Measurements from ENCODE around the gene MBP.
"Not testable (repeated sequence)": the region's sequence is repeated elsewhere in the genome, so short reads cannot be mapped to it uniquely, and the experiment has no call there.

Gene MBP

DNA sequence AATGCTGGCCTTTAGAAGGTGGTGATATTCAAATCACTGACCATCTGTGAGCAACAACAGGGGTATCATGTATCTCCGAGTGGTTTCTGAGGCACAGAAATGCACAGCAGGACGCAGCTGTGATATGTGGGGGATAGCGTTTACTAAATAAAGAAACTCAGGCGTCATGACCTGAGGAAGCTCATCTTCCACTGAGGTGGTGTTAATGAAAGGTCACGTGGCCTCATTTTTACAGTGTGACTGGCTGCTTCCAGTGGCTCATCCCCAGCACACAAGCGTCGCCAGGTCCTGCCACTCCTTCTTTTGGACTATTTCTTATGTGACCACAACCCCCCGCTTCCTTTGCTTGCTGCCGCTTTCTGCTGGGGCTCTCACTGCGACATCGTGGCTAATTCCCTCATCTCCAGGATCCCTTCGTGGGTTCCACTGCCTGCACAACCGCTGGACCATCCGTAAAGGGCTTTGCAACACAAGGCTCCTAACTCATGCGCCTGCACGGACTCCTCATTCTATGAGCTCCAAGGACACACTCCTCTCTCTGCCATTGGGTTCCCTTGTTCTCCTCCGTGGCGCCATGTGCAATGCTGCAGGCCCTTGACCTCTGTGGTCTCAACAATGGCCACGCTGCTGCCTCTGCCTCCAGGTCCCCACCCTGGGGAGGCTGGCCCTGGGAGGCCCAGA lies 109.3 kb downstream of the MBP start:
- no peak for ATAC-seq
- TF ChIP-seq ZNF565 (CRISPR knock-in tag; conservative IDR thresholded peaks at IDR 0.05; ENCODE audit: low read depth) (no peak), ESRRG (CRISPR knock-in tag; IDR thresholded peaks at IDR 0.05) (no peak), ZC3H10 (CRISPR knock-in tag; IDR thresholded peaks at IDR 0.05) (no peak), OSR1 (CRISPR knock-in tag; IDR thresholded peaks at IDR 0.05) (no peak), GLIS3 (CRISPR knock-in tag; IDR thresholded peaks at IDR 0.05) (no peak), SNAI2 (CRISPR knock-in tag; IDR thresholded peaks at IDR 0.05) (no peak), BACH2 (CRISPR knock-in tag; IDR thresholded peaks at IDR 0.05; ENCODE audit: borderline replicate concordance) (no peak)

DNA sequence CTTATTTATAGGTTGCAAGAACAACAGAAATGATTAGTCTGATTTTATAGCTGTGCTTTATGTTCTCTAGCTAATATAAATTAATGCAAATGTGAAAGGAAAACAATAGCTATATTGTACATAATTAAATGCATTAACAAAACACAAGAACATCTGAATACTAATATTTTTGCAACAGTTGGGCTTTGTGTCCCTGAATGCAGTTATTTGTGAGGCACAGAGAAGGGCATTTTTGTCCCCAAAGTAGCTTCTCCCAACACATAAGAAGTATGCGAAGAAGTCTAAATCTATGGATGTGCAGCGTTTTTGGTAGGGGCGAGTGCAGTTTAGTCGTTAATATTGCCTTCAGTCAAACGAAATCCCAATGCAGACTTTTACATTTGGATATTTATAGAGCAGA lies 110.0 kb downstream of the MBP start:
- no peak for ATAC-seq

DNA sequence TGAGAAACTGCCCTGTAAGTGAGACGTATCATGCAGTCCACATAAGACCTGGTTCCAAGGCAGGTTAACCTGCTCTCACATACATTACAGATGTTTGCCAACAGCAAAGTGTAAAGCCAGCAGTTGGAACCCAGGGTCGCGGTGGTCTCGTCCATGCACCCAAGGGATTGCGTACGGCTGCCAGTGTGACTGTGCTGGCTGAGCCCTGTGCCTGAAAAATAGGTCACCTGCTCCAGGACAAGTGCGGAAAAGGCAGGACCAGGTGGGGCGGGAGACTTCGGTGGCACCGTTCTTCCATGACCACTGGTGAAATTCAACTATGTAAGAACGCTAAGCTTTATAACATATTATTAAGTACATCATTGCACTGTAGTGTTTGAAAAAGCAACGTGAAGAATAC lies 110.5 kb downstream of the MBP start:
- TF ChIP-seq BACH2 (CRISPR knock-in tag; IDR thresholded peaks at IDR 0.05; ENCODE audit: borderline replicate concordance) (no peak), ISL1 (CRISPR knock-in tag; IDR thresholded peaks at IDR 0.05) (no peak), TCF4 (CRISPR knock-in tag; IDR thresholded peaks at IDR 0.05; ENCODE audit: borderline replicate concordance) (no peak), ZFP30 (CRISPR knock-in tag; IDR thresholded peaks at IDR 0.05) (no peak), ZNF565 (CRISPR knock-in tag; conservative IDR thresholded peaks at IDR 0.05; ENCODE audit: low read depth) (no peak)
- TF ChIP-seq, protein P1, sequence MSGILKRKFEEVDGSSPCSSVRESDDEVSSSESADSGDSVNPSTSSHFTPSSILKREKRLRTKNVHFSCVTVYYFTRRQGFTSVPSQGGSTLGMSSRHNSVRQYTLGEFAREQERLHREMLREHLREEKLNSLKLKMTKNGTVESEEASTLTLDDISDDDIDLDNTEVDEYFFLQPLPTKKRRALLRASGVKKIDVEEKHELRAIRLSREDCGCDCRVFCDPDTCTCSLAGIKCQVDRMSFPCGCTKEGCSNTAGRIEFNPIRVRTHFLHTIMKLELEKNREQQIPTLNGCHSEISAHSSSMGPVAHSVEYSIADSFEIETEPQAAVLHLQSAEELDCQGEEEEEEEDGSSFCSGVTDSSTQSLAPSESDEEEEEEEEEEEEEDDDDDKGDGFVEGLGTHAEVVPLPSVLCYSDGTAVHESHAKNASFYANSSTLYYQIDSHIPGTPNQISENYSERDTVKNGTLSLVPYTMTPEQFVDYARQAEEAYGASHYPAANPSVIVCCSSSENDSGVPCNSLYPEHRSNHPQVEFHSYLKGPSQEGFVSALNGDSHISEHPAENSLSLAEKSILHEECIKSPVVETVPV (CRISPR knock-in tag; IDR thresholded peaks at IDR 0.05), result no peak
- TF ChIP-seq, protein P2, sequence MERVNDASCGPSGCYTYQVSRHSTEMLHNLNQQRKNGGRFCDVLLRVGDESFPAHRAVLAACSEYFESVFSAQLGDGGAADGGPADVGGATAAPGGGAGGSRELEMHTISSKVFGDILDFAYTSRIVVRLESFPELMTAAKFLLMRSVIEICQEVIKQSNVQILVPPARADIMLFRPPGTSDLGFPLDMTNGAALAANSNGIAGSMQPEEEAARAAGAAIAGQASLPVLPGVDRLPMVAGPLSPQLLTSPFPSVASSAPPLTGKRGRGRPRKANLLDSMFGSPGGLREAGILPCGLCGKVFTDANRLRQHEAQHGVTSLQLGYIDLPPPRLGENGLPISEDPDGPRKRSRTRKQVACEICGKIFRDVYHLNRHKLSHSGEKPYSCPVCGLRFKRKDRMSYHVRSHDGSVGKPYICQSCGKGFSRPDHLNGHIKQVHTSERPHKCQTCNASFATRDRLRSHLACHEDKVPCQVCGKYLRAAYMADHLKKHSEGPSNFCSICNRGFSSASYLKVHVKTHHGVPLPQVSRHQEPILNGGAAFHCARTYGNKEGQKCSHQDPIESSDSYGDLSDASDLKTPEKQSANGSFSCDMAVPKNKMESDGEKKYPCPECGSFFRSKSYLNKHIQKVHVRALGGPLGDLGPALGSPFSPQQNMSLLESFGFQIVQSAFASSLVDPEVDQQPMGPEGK (CRISPR knock-in tag; IDR thresholded peaks at IDR 0.05; ENCODE audit: borderline replicate concordance), result no peak
- TF ChIP-seq, protein P3, sequence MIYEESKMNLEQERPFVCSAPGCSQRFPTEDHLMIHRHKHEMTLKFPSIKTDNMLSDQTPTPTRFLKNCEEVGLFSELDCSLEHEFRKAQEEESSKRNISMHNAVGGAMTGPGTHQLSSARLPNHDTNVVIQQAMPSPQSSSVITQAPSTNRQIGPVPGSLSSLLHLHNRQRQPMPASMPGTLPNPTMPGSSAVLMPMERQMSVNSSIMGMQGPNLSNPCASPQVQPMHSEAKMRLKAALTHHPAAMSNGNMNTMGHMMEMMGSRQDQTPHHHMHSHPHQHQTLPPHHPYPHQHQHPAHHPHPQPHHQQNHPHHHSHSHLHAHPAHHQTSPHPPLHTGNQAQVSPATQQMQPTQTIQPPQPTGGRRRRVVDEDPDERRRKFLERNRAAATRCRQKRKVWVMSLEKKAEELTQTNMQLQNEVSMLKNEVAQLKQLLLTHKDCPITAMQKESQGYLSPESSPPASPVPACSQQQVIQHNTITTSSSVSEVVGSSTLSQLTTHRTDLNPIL (CRISPR knock-in tag; IDR thresholded peaks at IDR 0.05; ENCODE audit: low read depth), result no peak
- ATAC-seq, result no peak

More for the DNA sequence above, 110.0 kb downstream of the MBP start:
- TF ChIP-seq TCF4 (CRISPR knock-in tag; IDR thresholded peaks at IDR 0.05; ENCODE audit: borderline replicate concordance) (no peak), PPARA (CRISPR knock-in tag; IDR thresholded peaks at IDR 0.05; ENCODE audit: borderline replicate concordance) (no peak), ARNTL (CRISPR knock-in tag; IDR thresholded peaks at IDR 0.05; ENCODE audit: borderline replicate concordance, low read depth) (no peak), CSDC2 (CRISPR knock-in tag; IDR thresholded peaks at IDR 0.05) (no peak), BACH2 (CRISPR knock-in tag; IDR thresholded peaks at IDR 0.05; ENCODE audit: borderline replicate concordance) (no peak), OSR1 (CRISPR knock-in tag; IDR thresholded peaks at IDR 0.05) (no peak), ZNF8 (CRISPR knock-in tag; IDR thresholded peaks at IDR 0.05) (no peak), ZFP3 (CRISPR knock-in tag; IDR thresholded peaks at IDR 0.05) (no peak)
- TF ChIP-seq, protein P2 (CRISPR knock-in tag; IDR thresholded peaks at IDR 0.05; ENCODE audit: borderline replicate concordance), result no peak

DNA sequence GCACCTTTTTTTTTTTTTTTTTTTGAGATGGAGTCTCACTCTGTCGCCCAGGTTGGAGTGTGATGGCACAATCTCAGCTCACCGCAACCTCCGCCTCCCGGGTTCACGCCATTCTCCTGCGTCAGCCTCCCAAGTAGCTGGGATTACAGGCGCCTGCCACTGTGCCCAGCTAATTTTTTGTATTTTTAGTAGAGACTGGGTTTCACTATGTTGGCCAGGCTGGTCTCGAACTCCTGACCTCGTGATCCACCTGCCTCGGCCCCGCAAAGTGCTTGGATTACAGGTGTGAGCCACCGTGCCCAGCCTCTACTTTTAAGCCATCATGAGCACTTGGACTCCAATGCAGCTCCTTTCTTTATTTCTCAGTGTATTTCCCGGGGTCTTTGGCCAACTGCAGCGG lies 111.1 kb downstream of the MBP start:
- not testable (repeated sequence) for ATAC-seq

DNA sequence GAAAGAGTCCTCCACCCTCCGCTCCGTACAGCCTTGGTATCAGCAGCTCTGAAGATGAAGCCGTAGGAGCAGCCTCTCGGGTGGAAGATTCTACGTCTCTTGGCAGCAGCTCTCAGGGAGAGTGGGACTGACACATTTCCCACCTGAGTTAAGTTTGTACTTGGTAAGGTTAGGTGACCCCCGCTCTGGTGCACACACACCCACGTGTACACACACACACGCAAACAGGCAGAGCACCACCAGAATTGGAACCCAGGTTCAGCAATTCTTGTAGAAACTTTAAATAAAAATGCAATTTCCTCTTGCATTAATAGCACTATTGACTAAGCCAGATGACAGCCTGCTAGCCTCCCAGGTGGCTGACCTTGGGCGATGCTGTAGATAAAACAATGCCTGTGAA lies 111.5 kb downstream of the MBP start:
- TF ChIP-seq ISL1 (CRISPR knock-in tag; IDR thresholded peaks at IDR 0.05), result no peak
- no peak for TF ChIP-seq BACH2 (CRISPR knock-in tag; IDR thresholded peaks at IDR 0.05; ENCODE audit: borderline replicate concordance)
- TF ChIP-seq CSDC2 (CRISPR knock-in tag; IDR thresholded peaks at IDR 0.05), result no peak
- no peak for ATAC-seq

DNA sequence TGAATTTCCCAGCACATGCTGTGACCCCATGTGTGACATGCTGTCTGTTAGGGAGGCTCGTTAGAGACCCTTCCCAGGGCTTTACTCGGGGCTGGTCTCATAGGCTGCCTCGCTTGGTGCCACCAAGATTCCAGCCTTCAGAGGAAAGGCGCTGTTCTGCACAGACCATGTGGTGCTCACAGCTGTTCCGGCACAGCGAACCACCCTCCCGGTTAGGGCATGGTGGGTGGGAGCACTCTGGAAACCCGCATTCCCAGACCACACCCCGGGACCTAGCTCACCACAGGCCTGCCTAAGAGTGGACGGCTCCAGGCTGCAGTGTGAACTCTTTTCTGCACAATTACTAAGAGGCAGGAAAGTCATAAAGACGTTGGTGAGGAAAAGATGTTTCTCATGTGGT lies 112.0 kb downstream of the MBP start:
- no peak for ATAC-seq
- no peak for TF ChIP-seq TOX (CRISPR knock-in tag; IDR thresholded peaks at IDR 0.05; ENCODE audit: borderline replicate concordance)
- no peak for TF ChIP-seq CSDC2 (CRISPR knock-in tag; IDR thresholded peaks at IDR 0.05)
- no peak for TF ChIP-seq PPARA (CRISPR knock-in tag; IDR thresholded peaks at IDR 0.05; ENCODE audit: borderline replicate concordance)
- TF ChIP-seq ZC3H10 (CRISPR knock-in tag; IDR thresholded peaks at IDR 0.05), result no peak
- no peak for TF ChIP-seq ZFP30 (CRISPR knock-in tag; IDR thresholded peaks at IDR 0.05)
- TF ChIP-seq BACH2 (CRISPR knock-in tag; IDR thresholded peaks at IDR 0.05; ENCODE audit: borderline replicate concordance), result no peak
- no peak for TF ChIP-seq TCF4 (CRISPR knock-in tag; IDR thresholded peaks at IDR 0.05; ENCODE audit: borderline replicate concordance)

Measured in SK-N-SH treated with all-trans-retinoic acid at 6 μM for 48 hours (cell line).